Neural cell (in vitro differentiated cells): Measurements from ENCODE around the gene MEAK7. TPM values are rescaled to one million over a fixed set of nuclear protein-coding genes. Genes with fewer than 3 reads are reported as not detected.

ENCODE experiments used
- H2AFZ ChIP-seq: fragments of 200-600, 300-800 bp; sonication (generic), shearing (Covaris generic); 2 replicates; pipeline ENCODE4 v1.6.0; 2014; ENCODE audit warnings: low read depth, mild to moderate bottlenecking, antibody characterized with exemption, low read length, moderate library complexity
- H3F3A ChIP-seq: fragments of 200-600 bp; shearing (Covaris generic); 2 replicates; pipeline ENCODE4 v1.6.1; 2016; ENCODE audit warnings: mild to moderate bottlenecking, moderate library complexity, mixed read lengths, antibody characterized with exemption, low read length; ENCODE audit not compliant: insufficient read depth, poor library complexity, severe bottlenecking
- H3K27ac ChIP-seq: fragments of 200-600, 300-800 bp; sonication (generic), shearing (Covaris generic); 2 replicates; pipeline ENCODE4 v1.5.1; 2014; ENCODE audit warnings: mild to moderate bottlenecking, low read length, moderate library complexity
- H3K27me3 ChIP-seq: fragments of 300-800, 200-600 bp; sonication (generic), shearing (Covaris generic); 2 replicates; pipeline ENCODE4 v1.6.0; 2014; ENCODE audit warnings: mild to moderate bottlenecking, low read depth, low read length, moderate library complexity; ENCODE audit not compliant: insufficient read depth
- H3K36me3 ChIP-seq: fragments of 300-800, 200-600 bp; sonication (generic), shearing (Covaris generic); 2 replicates; pipeline ENCODE4 v1.5.1; 2014; ENCODE audit warnings: mild to moderate bottlenecking, antibody characterized with exemption, low read length, moderate library complexity; ENCODE audit not compliant: insufficient read depth
- H3K4me2 ChIP-seq: fragments of 300-800, 200-600 bp; sonication (generic), shearing (Covaris generic); 2 replicates; pipeline ENCODE4 v1.6.0; 2014; ENCODE audit warnings: mild to moderate bottlenecking, low read length
- H3K4me3 ChIP-seq: fragments of 300-800, 200-600 bp; sonication (generic), shearing (Covaris generic); 2 replicates; pipeline ENCODE4 v1.5.1; 2014; ENCODE audit warnings: mild to moderate bottlenecking, low read length, moderate library complexity
- H3K79me2 ChIP-seq: fragments of 200-600 bp; shearing (Covaris generic); replicated peaks from 2 replicates; pipeline ENCODE4 v1.6.0; 2014; ENCODE audit warnings: mild to moderate bottlenecking, low read length, moderate library complexity; ENCODE audit not compliant: insufficient read depth
- H3K9ac ChIP-seq: fragments of 300-800, 200-600 bp; sonication (generic), shearing (Covaris generic); 2 replicates; pipeline ENCODE4 v1.6.1; 2016; ENCODE audit warnings: mild to moderate bottlenecking, low read length, mixed read lengths
- H3K9me2 ChIP-seq: fragments of 200-600 bp; shearing (Covaris generic); 2 replicates; pipeline ENCODE4 v1.6.1; 2016; ENCODE audit warnings: mild to moderate bottlenecking, low read length, mixed read lengths; ENCODE audit not compliant: insufficient read depth
- H3K9me3 ChIP-seq: fragments of 200-600, 300-800 bp; sonication (generic), shearing (Covaris generic); 2 replicates; pipeline ENCODE4 v1.6.1; 2016; ENCODE audit warnings: mild to moderate bottlenecking, mixed run types, low read length, moderate library complexity, mixed read lengths
- H4K20me1 ChIP-seq: fragments of 200-600 bp; shearing (Covaris generic); 2 replicates; pipeline ENCODE4 v1.6.1; 2016; ENCODE audit warnings: mild to moderate bottlenecking, mixed run types; ENCODE audit not compliant: insufficient read depth
- EP300 ChIP-seq: fragments of 450-650 bp; conservative IDR thresholded peaks from 2 replicates; pipeline ENCODE4 v1.6.1; 2014; ENCODE audit warnings: antibody characterized with exemption, mild to moderate bottlenecking, moderate library complexity; ENCODE audit not compliant: poor library complexity, severe bottlenecking
- EZH2 ChIP-seq: fragments of 200-600, 300-800 bp; shearing (Covaris generic), sonication (generic); IDR thresholded peaks from 2 replicates; pipeline ENCODE4 v1.6.1; 2014; ENCODE audit warnings: antibody characterized with exemption, low read length, borderline replicate concordance, mild to moderate bottlenecking; ENCODE audit not compliant: insufficient read depth, poor library complexity, severe bottlenecking
- MXI1 ChIP-seq: fragments of 450-650 bp; conservative IDR thresholded peaks from 2 replicates; pipeline ENCODE4 v1.6.1; 2014; ENCODE audit warnings: antibody characterized with exemption, mild to moderate bottlenecking; ENCODE audit not compliant: poor library complexity, severe bottlenecking
- POLR2AphosphoS5 ChIP-seq: IDR thresholded peaks from 2 replicates; pipeline ENCODE4 v1.6.1; 2012
- RAD21 ChIP-seq: fragments of 450-650 bp; conservative IDR thresholded peaks from 2 replicates; pipeline ENCODE4 v1.6.1; 2014; ENCODE audit warnings: antibody characterized with exemption, mild to moderate bottlenecking, moderate library complexity
- REST ChIP-seq: IDR thresholded peaks from 2 replicates; pipeline ENCODE4 v1.6.1; 2012; ENCODE audit warnings: borderline replicate concordance
- SMC3 ChIP-seq: fragments of 450-650 bp; conservative IDR thresholded peaks from 2 replicates; pipeline ENCODE4 v1.6.1; 2014; ENCODE audit warnings: antibody characterized with exemption, mild to moderate bottlenecking, moderate library complexity; ENCODE audit not compliant: poor library complexity
- TAF1 ChIP-seq: IDR thresholded peaks from 2 replicates; pipeline ENCODE4 v1.6.1; 2012; ENCODE audit warnings: low read depth
- polyA plus RNA-seq: library from polyadenylated mRNA; depleted of rRNA; stranded (reverse); fragments of >200 nt; gene quantifications from 2 replicates; pipeline ENCODE4 v1.2.3, GENCODE V29; 2014
- TF ChIP-seq, protein P1 (sequence below): fragments of 450-650 bp; IDR thresholded peaks from 2 replicates; pipeline ENCODE4 v1.5.1; 2014; ENCODE audit warnings: antibody characterized with exemption, mild to moderate bottlenecking, moderate library complexity; ENCODE audit not compliant: poor library complexity, severe bottlenecking

MEAK7 gene
- polyA plus RNA-seq, 1 donor from 2014 or later = 12.4 TPM

DNA sequence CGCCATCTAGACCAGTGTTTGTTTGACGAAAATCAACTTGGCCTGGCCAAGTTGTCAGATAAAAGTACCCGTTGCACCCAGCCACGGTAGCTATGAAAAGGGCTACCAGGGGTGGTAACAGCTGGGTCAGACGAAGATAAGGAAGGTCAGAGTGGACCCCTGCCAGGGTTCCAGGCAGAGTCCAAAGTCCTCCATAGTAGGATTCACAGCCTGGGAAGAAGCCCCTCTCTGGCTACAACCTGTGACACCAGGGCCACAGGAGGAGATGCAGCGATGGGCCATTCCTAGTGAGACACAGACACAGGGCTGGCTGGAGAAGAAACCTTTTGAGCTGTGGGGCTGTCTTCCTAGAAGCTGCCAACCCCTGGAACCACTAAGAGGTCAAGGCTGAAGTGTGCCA is 39.3 kb downstream of the MEAK7 start:
- H3K27ac ChIP-seq = no peak overlapping the region
- peaks cover 14% of the 10 kb centered on the region for H3K9me3 ChIP-seq
- TF ChIP-seq POLR2AphosphoS5 (no peak), MXI1 (no peak), SMC3 (no peak), TAF1 (no peak), RAD21 (no peak), EZH2 (no peak), EP300 (no peak), REST (no peak)
- TF ChIP-seq, protein P1, sequence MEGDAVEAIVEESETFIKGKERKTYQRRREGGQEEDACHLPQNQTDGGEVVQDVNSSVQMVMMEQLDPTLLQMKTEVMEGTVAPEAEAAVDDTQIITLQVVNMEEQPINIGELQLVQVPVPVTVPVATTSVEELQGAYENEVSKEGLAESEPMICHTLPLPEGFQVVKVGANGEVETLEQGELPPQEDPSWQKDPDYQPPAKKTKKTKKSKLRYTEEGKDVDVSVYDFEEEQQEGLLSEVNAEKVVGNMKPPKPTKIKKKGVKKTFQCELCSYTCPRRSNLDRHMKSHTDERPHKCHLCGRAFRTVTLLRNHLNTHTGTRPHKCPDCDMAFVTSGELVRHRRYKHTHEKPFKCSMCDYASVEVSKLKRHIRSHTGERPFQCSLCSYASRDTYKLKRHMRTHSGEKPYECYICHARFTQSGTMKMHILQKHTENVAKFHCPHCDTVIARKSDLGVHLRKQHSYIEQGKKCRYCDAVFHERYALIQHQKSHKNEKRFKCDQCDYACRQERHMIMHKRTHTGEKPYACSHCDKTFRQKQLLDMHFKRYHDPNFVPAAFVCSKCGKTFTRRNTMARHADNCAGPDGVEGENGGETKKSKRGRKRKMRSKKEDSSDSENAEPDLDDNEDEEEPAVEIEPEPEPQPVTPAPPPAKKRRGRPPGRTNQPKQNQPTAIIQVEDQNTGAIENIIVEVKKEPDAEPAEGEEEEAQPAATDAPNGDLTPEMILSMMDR = no peak
- H3K9me2 ChIP-seq = no peaks in the 10 kb centered on the region
- H3K4me2 ChIP-seq = no peak overlapping the region
- H4K20me1 ChIP-seq = no peaks in the 10 kb centered on the region
- no peak overlapping the region for H2AFZ ChIP-seq
- no peaks in the 10 kb centered on the region for H3K79me2 ChIP-seq
- H3K9ac ChIP-seq = no peak overlapping the region
- H3F3A ChIP-seq = no peaks in the 10 kb centered on the region
- H3K27me3 ChIP-seq = no peaks in the 10 kb centered on the region
- no peak overlapping the region for H3K4me3 ChIP-seq
- peaks cover 21% of the 10 kb centered on the region for H3K36me3 ChIP-seq

GRCh38 chr16:84464116-84464515 is 40.3 kb downstream of the MEAK7 start:
- TF ChIP-seq TAF1 = no peak
- TF ChIP-seq POLR2AphosphoS5 = no peak
- TF ChIP-seq SMC3 = no peak
- no peak for TF ChIP-seq MXI1
- TF ChIP-seq REST = no peak
- TF ChIP-seq EZH2 = no peak
- TF ChIP-seq RAD21 = no peak
- no peak for TF ChIP-seq EP300
- TF ChIP-seq, protein P1 = no peak
- Histone ChIP-seq H3K27me3 (no peaks in the 10 kb centered on the region), H3K9me3 (peaks cover 14% of the 10 kb centered on the region), H4K20me1 (no peaks in the 10 kb centered on the region), H3K9me2 (no peaks in the 10 kb centered on the region), H3F3A (no peaks in the 10 kb centered on the region), H3K4me2 (no peak overlapping the region), H3K79me2 (no peaks in the 10 kb centered on the region), H3K9ac (no peak overlapping the region), H3K27ac (no peak overlapping the region), H3K4me3 (no peak overlapping the region), H3K36me3 (peaks cover 21% of the 10 kb centered on the region), H2AFZ (no peak overlapping the region)
